Mucosa of descending colon (tissue), 3 donors: ENCODE data around the gene CLEC16A. TPM values are rescaled to one million over a fixed set of nuclear protein-coding genes. Genes with fewer than 3 reads are reported as not detected.
A peak's percentile ranks its signal among the peaks of the same experiment; 100 is the strongest.

ENCODE experiments used
- ATAC-seq: fragments of 200-7000 bp; cut with Tn5 transposase; one replicate; pipeline ENCODE4 v1.9.1; 2020; ENCODE audit warnings: mild to moderate bottlenecking, moderate library complexity
- DNase-seq, 3 donors: peaks; one replicate each; pipeline ENCODE4 v3.0.0-alpha.2; 2020
- H3K36me3 ChIP-seq: fragments of 200-600 bp; one replicate; pipeline ENCODE4 v1.8.0; 2021; ENCODE audit warnings: low read depth, mild to moderate bottlenecking
- H3K4me1 ChIP-seq: fragments of 200-600 bp; one replicate; pipeline ENCODE4 v1.8.0; 2021; ENCODE audit warnings: low read depth, mild to moderate bottlenecking
- H3K4me3 ChIP-seq: fragments of 200-600 bp; one replicate; pipeline ENCODE4 v1.8.0; 2021; ENCODE audit warnings: mild to moderate bottlenecking
- H3K9me3 ChIP-seq: fragments of 200-600 bp; one replicate; pipeline ENCODE4 v1.8.0; 2021; ENCODE audit warnings: mild to moderate bottlenecking
- intact Hi-C, 2 donors: fragments of 100-400 bp; cut with DNase I in 1 of 2; cut with micrococcal nuclease in 1 of 2; formaldehyde crosslinking; loops; one replicate each; pipeline versions ENCODE4 v1.11.0 to v1.11.1; 2022; cut with DNase I, micrococcal nuclease
- total RNA-seq, 3 donors: library from RNA; stranded (reverse); fragmentation: NEBNext Ultra II Directional in 2 of 3; extraction: Animal tissue kit (Norgen Biotek cat#: 25700) in 2 of 3; gene quantifications; one replicate each; pipeline versions ENCODE4 v1.2.1 to v1.2.4, GENCODE V29; 2021 to 2023
- TF ChIP-seq, protein P1 (sequence below): fragments of 200-600 bp; IDR thresholded peaks from one replicate; pipeline ENCODE4 v1.8.0; 2022; ENCODE audit warnings: antibody characterized with exemption, mild to moderate bottlenecking
- donor health status: DM: no; HTN: no; CAD: no; lungs with moderate emphysema.
- donor health status: DM: no; HTN: no; CAD: no.
- donor health status: DM: no; HTN: yes; CAD: no.

CLEC16A gene
- total RNA-seq, 3 donors from 2014 or later = 30.3 to 38.1 (median 37.1) TPM

DNA sequence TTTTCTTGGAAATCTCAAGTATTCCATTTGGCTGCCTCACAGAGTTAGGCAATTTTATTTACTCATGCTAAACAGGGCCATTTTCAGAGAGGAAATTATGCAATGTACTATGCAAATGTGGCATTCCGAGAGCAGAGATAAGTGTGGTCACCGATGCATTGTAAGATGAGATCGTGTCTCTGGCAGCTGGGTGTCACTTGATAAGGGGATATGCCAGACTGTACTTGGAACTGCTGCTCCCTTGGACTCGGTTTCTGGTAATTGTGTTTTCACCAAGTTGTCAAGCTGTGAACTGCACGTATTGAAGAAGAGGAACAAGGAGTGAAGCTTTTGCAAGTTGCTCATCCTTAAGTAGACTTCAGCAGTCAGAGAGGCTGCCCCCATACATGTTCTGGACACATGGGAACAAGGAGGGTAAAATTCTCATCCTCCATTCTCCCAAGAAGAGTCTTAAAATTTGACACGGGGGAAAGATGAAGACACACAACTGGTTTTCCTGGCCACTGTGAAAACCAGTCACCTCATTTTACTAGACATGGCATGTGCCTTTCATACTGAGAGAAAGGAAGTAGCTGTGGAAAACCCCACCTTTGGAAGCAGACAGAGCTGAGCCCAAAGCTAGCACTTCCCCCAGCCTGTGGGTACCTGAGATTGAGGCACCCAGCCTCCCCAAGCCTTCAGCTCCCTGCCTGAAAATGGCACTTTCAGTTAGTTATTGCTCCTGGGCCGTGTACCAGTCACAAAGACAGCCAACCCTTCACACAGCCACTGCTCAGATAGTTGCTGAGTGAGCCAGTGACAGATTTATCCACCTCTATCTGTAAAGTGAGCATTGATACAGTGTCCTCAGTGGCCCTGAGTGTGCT lies 160.9 kb downstream of the CLEC16A start:
- Histone ChIP-seq H3K36me3 (no peaks in the 10 kb centered on the region), H3K4me3 (no peak overlapping the region), H3K9me3 (peaks cover 1% of the 10 kb centered on the region), H3K4me1 (peaks cover 18% of the 10 kb centered on the region)
- intact Hi-C loops = no loop called here
- TF ChIP-seq, protein P1, sequence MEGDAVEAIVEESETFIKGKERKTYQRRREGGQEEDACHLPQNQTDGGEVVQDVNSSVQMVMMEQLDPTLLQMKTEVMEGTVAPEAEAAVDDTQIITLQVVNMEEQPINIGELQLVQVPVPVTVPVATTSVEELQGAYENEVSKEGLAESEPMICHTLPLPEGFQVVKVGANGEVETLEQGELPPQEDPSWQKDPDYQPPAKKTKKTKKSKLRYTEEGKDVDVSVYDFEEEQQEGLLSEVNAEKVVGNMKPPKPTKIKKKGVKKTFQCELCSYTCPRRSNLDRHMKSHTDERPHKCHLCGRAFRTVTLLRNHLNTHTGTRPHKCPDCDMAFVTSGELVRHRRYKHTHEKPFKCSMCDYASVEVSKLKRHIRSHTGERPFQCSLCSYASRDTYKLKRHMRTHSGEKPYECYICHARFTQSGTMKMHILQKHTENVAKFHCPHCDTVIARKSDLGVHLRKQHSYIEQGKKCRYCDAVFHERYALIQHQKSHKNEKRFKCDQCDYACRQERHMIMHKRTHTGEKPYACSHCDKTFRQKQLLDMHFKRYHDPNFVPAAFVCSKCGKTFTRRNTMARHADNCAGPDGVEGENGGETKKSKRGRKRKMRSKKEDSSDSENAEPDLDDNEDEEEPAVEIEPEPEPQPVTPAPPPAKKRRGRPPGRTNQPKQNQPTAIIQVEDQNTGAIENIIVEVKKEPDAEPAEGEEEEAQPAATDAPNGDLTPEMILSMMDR = no peak
- DNase-seq (no peak), ATAC-seq (peak; percentile 57)

DNA sequence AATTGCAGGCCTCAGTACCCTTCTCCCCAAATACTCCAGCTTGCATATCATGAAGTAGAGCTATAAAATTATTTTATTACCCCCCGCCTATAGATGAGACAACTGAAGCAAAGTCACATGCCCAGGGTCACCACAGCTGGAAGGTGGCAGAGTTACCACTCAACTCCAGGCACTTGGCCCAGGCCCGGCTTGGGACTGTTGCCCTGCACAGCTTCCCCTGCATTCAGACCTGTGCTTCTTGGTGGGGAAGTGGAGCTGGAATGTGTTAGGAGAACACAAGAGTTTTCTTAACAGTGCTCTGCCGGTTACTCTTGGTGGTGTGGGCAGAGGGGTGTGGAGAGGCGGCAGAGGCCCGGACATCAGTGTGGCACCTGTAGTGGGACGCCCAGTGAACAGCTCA lies 162.4 kb downstream of the CLEC16A start:
- peak; percentile 22 for ATAC-seq
- peaks cover 13% of the 10 kb centered on the region for H3K4me1 ChIP-seq

DNA sequence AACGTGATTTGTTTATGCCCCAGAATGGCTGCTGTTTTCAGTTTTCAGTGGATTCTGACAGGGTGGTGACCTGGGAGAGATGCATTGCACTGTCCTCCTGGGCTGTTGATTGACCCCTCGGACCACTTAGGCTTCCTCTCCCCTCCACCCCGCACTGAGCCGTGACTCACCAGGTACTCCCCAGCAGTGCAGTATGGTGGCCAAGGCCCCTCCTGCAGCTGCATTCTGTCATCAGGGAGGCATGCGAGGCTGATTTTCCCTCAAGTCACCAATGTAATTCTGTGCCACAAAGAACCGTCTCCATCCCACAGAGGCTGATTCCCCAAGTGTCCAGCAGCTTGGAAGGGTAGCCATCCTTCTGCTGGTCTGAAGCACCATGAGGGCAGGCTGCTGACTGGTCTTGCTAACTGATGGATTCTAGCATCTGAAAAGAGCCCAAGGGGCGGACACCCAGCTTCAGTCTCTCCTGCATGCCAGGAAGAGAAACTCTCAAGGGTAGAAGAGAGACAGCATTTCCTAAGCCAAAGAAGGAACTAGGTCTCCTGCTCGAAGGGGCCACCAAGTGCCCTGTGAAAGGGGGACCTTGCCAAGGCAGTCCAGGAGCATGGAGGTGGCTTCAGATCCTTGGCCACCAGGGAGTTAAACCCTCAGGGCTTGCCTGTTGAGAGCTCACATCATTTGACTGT lies 163.6 kb downstream of the CLEC16A start:
- intact Hi-C loops = no loop called here
- no peak for ATAC-seq
- no peak for DNase-seq
- Histone ChIP-seq H3K4me1 (peaks cover 3% of the 10 kb centered on the region), H3K9me3 (peaks cover 4% of the 10 kb centered on the region), H3K4me3 (no peak overlapping the region), H3K36me3 (no peaks in the 10 kb centered on the region)
- TF ChIP-seq, protein P1 = no peak

More for the DNA sequence above, 162.4 kb downstream of the CLEC16A start:
- Histone ChIP-seq H3K4me3 (no peak overlapping the region), H3K9me3 (peaks cover 4% of the 10 kb centered on the region), H3K36me3 (no peaks in the 10 kb centered on the region)
- intact Hi-C loops = no loop called here
- DNase-seq = no peak
- TF ChIP-seq, protein P1 = no peak

DNA sequence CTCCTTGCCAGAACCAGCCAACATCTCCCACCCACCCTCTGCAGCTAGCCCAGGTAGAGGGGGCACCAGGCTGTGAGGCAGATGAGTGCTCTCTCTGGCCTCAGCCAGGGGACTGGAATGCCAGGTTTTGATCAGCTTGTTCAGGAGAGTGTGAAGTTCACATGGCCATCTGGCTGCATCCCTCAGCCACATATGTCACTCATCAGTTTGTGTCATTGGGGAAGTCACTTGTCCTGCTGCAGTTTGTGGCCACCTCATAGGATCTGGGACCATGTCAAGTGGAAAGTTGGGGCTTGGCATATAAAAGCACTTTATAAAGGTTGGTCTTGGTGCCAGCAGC lies 164.1 kb downstream of the CLEC16A start:
- ATAC-seq = no peak
- Histone ChIP-seq H3K9me3 (peaks cover 4% of the 10 kb centered on the region), H3K36me3 (no peaks in the 10 kb centered on the region), H3K4me1 (no peaks in the 10 kb centered on the region), H3K4me3 (no peak overlapping the region)
- intact Hi-C loops = no loop called here
- TF ChIP-seq, protein P1 = no peak
- no peak for DNase-seq

DNA sequence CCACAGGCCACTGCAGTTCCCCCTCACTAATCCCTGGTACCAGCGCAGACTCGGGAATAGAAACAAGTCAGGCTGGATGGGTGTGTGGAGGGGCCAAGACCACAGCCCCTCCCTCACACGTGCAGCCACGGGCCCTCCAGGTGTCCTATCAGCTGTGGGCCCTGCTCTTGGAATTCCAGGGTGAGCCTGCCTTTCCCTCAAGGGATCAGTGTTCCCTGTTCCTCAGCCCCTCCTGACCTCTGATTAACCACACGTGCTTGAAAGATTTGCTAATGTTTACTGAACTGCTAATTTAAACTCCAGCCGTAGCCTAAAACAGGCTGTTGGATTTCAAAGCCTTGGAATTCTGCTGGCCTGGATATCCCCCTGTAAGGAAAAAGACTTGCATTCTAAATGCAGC lies 165.2 kb downstream of the CLEC16A start:
- TF ChIP-seq, protein P1 = no peak
- Histone ChIP-seq H3K4me3 (no peak overlapping the region), H3K36me3 (no peaks in the 10 kb centered on the region), H3K4me1 (no peaks in the 10 kb centered on the region), H3K9me3 (peaks cover 4% of the 10 kb centered on the region)
- DNase-seq (no peak), ATAC-seq (no peak)
- intact Hi-C loops = no loop called here
